Measurements from ENCODE around the gene TRAF3IP1. TPM values are rescaled to one million over a fixed set of nuclear protein-coding genes. Genes with fewer than 3 reads are reported as not detected.
"Not testable (repeated sequence)": the region's sequence is repeated elsewhere in the genome, so short reads cannot be mapped to it uniquely, and the experiment has no call there.

Gene TRAF3IP1
- polyA plus RNA-seq, 1 donor from 2014 or later: 12.5 TPM

- Histone ChIP-seq H3K9me3 (ENCODE audit: low read length) (no peaks in the 10 kb centered on the region), H3K9ac (ENCODE audit: low read length) (no peak overlapping the region), H4K20me1 (ENCODE audit: insufficient read depth) (no peaks in the 10 kb centered on the region), H3K36me3 (ENCODE audit: insufficient read depth, low read length) (no peaks in the 10 kb centered on the region), H3K4me2 (ENCODE audit: low read length) (no peak overlapping the region), H3K27me3 (ENCODE audit: insufficient read depth, low read depth, low read length) (no peaks in the 10 kb centered on the region), H3K4me3 (ENCODE audit: low read length) (no peak overlapping the region), H3K79me2 (replicated peaks; ENCODE audit: insufficient read depth, low read length) (peaks cover 26% of the 10 kb centered on the region), H3F3A (ENCODE audit: insufficient read depth, low read length, poor library complexity, severe bottlenecking) (no peaks in the 10 kb centered on the region), H2AFZ (ENCODE audit: low read depth, low read length) (no peak overlapping the region), H3K9me2 (ENCODE audit: insufficient read depth, low read length) (no peaks in the 10 kb centered on the region), H3K27ac (ENCODE audit: low read length) (no peak overlapping the region)
- TF ChIP-seq POLR2AphosphoS5 (IDR thresholded peaks at IDR 0.05): no peak
Observed at GRCh38 chr2:238441262-238442114, 121.2 kb downstream of the TRAF3IP1 start.

DNA sequence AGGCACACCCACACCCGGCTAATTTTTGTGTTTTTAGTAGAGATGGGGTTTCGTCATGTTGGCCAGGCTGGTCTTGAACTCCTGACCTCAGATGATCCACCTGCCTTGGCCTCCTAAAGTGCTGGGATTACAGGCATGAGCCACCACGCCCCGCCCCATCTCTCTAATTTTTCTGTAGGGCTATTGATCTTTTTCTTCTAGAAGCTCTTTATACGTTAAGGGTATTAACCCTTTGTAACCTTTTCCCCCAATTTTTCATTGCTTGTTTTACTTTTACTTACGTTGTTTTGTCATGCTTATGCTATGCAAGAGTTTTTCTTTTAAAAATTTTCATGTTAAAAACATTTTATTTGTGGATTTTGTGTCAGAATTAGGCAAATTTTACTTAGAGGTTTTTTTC, 121.9 kb downstream of the TRAF3IP1 start:
- not testable (repeated sequence) for H2AFZ ChIP-seq (ENCODE audit: low read depth, low read length); H3K9me2 ChIP-seq (ENCODE audit: insufficient read depth, low read length); H3K4me3 ChIP-seq (ENCODE audit: low read length); H3K9ac ChIP-seq (ENCODE audit: low read length); H4K20me1 ChIP-seq (ENCODE audit: insufficient read depth); H3K27me3 ChIP-seq (ENCODE audit: insufficient read depth, low read depth, low read length); H3K36me3 ChIP-seq (ENCODE audit: insufficient read depth, low read length); H3K9me3 ChIP-seq (ENCODE audit: low read length); H3K27ac ChIP-seq (ENCODE audit: low read length); H3K4me2 ChIP-seq (ENCODE audit: low read length); H3F3A ChIP-seq (ENCODE audit: insufficient read depth, low read length, poor library complexity, severe bottlenecking)
- H3K79me2 ChIP-seq (replicated peaks; ENCODE audit: insufficient read depth, low read length): peaks cover 26% of the 10 kb centered on the region

DNA sequence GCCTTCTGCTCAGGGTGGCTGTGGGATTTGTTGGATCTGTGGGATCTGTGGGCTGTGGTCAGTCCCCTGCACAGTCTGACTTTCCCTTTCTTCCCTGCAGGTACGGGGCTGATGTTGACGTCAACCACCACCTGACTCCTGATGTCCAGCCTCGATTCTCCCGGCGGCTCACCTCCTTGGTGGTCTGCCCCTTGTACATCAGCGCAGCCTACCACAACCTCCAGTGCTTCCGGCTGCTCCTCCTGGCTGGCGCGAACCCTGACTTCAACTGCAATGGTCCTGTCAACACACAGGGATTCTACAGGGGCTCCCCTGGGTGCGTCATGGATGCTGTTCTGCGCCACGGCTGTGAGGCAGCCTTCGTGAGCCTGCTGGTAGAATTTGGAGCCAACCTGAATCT, 123.9 kb downstream of the TRAF3IP1 start:
- H3K4me2 ChIP-seq (ENCODE audit: low read length): no peak overlapping the region
- TF ChIP-seq MXI1 (conservative IDR thresholded peaks at IDR 0.05; ENCODE audit: poor library complexity, severe bottlenecking): no peak
- TF ChIP-seq, protein P1, sequence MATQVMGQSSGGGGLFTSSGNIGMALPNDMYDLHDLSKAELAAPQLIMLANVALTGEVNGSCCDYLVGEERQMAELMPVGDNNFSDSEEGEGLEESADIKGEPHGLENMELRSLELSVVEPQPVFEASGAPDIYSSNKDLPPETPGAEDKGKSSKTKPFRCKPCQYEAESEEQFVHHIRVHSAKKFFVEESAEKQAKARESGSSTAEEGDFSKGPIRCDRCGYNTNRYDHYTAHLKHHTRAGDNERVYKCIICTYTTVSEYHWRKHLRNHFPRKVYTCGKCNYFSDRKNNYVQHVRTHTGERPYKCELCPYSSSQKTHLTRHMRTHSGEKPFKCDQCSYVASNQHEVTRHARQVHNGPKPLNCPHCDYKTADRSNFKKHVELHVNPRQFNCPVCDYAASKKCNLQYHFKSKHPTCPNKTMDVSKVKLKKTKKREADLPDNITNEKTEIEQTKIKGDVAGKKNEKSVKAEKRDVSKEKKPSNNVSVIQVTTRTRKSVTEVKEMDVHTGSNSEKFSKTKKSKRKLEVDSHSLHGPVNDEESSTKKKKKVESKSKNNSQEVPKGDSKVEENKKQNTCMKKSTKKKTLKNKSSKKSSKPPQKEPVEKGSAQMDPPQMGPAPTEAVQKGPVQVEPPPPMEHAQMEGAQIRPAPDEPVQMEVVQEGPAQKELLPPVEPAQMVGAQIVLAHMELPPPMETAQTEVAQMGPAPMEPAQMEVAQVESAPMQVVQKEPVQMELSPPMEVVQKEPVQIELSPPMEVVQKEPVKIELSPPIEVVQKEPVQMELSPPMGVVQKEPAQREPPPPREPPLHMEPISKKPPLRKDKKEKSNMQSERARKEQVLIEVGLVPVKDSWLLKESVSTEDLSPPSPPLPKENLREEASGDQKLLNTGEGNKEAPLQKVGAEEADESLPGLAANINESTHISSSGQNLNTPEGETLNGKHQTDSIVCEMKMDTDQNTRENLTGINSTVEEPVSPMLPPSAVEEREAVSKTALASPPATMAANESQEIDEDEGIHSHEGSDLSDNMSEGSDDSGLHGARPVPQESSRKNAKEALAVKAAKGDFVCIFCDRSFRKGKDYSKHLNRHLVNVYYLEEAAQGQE (IDR thresholded peaks at IDR 0.05; ENCODE audit: borderline replicate concordance): no peak
- no peak for TF ChIP-seq POLR2AphosphoS5 (IDR thresholded peaks at IDR 0.05)
- no peaks in the 10 kb centered on the region for H3K9me2 ChIP-seq (ENCODE audit: insufficient read depth, low read length)
- H2AFZ ChIP-seq (ENCODE audit: low read depth, low read length): no peak overlapping the region
- no peak overlapping the region for H3K9ac ChIP-seq (ENCODE audit: low read length)
- no peaks in the 10 kb centered on the region for H3K9me3 ChIP-seq (ENCODE audit: low read length)
- no peak overlapping the region for H3K4me3 ChIP-seq (ENCODE audit: low read length)
- no peaks in the 10 kb centered on the region for H3K36me3 ChIP-seq (ENCODE audit: insufficient read depth, low read length)
- H4K20me1 ChIP-seq (ENCODE audit: insufficient read depth): no peaks in the 10 kb centered on the region
- H3K27ac ChIP-seq (ENCODE audit: low read length): no peak overlapping the region
- H3K27me3 ChIP-seq (ENCODE audit: insufficient read depth, low read depth, low read length): no peaks in the 10 kb centered on the region
- no peaks in the 10 kb centered on the region for H3F3A ChIP-seq (ENCODE audit: insufficient read depth, low read length, poor library complexity, severe bottlenecking)
- H3K79me2 ChIP-seq (replicated peaks; ENCODE audit: insufficient read depth, low read length): peaks cover 17% of the 10 kb centered on the region

GRCh38 chr2:238445409-238446190, 125.3 kb downstream of the TRAF3IP1 start:
- Histone ChIP-seq H3K9ac (ENCODE audit: low read length) (no peak overlapping the region), H3K9me3 (ENCODE audit: low read length) (no peaks in the 10 kb centered on the region), H3K27ac (ENCODE audit: low read length) (no peak overlapping the region), H3K4me3 (ENCODE audit: low read length) (no peak overlapping the region), H3F3A (ENCODE audit: insufficient read depth, low read length, poor library complexity, severe bottlenecking) (no peaks in the 10 kb centered on the region), H3K36me3 (ENCODE audit: insufficient read depth, low read length) (no peaks in the 10 kb centered on the region), H4K20me1 (ENCODE audit: insufficient read depth) (no peaks in the 10 kb centered on the region), H2AFZ (ENCODE audit: low read depth, low read length) (no peak overlapping the region), H3K4me2 (ENCODE audit: low read length) (no peak overlapping the region), H3K27me3 (ENCODE audit: insufficient read depth, low read depth, low read length) (no peaks in the 10 kb centered on the region), H3K79me2 (replicated peaks; ENCODE audit: insufficient read depth, low read length) (peaks cover 13% of the 10 kb centered on the region), H3K9me2 (ENCODE audit: insufficient read depth, low read length) (no peaks in the 10 kb centered on the region)
- TF ChIP-seq EP300 (conservative IDR thresholded peaks at IDR 0.05; ENCODE audit: poor library complexity, severe bottlenecking) (no peak), EZH2 (IDR thresholded peaks at IDR 0.05; ENCODE audit: borderline replicate concordance, insufficient read depth, low read length, poor library complexity, severe bottlenecking) (no peak), RAD21 (conservative IDR thresholded peaks at IDR 0.05) (no peak), TAF1 (IDR thresholded peaks at IDR 0.05; ENCODE audit: low read depth) (no peak)
- TF ChIP-seq, protein P2, sequence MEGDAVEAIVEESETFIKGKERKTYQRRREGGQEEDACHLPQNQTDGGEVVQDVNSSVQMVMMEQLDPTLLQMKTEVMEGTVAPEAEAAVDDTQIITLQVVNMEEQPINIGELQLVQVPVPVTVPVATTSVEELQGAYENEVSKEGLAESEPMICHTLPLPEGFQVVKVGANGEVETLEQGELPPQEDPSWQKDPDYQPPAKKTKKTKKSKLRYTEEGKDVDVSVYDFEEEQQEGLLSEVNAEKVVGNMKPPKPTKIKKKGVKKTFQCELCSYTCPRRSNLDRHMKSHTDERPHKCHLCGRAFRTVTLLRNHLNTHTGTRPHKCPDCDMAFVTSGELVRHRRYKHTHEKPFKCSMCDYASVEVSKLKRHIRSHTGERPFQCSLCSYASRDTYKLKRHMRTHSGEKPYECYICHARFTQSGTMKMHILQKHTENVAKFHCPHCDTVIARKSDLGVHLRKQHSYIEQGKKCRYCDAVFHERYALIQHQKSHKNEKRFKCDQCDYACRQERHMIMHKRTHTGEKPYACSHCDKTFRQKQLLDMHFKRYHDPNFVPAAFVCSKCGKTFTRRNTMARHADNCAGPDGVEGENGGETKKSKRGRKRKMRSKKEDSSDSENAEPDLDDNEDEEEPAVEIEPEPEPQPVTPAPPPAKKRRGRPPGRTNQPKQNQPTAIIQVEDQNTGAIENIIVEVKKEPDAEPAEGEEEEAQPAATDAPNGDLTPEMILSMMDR (IDR thresholded peaks at IDR 0.05; ENCODE audit: poor library complexity, severe bottlenecking): no peak

Data from neural cell (in vitro differentiated cells).